Gastroesophageal sphincter (tissue), 4 donors: ENCODE measurements around the gene WDR49. TPM values are rescaled to one million over a fixed set of nuclear protein-coding genes. Genes with fewer than 3 reads are reported as not detected.

Experiments
- ATAC-seq: fragments of 150-250 bp; one replicate; pipeline ENCODE4 v1.9.1; 2016; ENCODE audit warnings: mild to moderate bottlenecking, moderate library complexity
- H3K27ac ChIP-seq, 4 donors: fragments of 200-600 bp; sonication (generic) in 3 of 4; 1 replicate in 3 of 4; 2 replicates in 1 of 4; pipeline ENCODE4 v1.5.1; 2016 to 2019
- H3K27me3 ChIP-seq: fragments of 200-600 bp; sonication (generic); one replicate; pipeline ENCODE4 v1.5.1; 2019
- H3K36me3 ChIP-seq, 2 donors: fragments of 200-600 bp; sonication (generic); one replicate each; pipeline ENCODE4 v1.5.1; 2019; ENCODE audit warnings: control low read depth in 1 of 2
- H3K4me1 ChIP-seq, 3 donors: fragments of 200-600 bp; sonication (generic); 1 replicate in 2 of 3; 2 replicates in 1 of 3; pipeline ENCODE4 v1.5.1; 2016 to 2019; ENCODE audit warnings: control low read depth in 2 of 3
- H3K4me3 ChIP-seq, 2 donors: fragments of 200-600 bp; sonication (generic); one replicate each; pipeline ENCODE4 v1.5.1; 2019; ENCODE audit warnings: mild to moderate bottlenecking in 1 of 2, moderate library complexity in 1 of 2
- H3K9me3 ChIP-seq, 3 donors: fragments of 200-600 bp; sonication (generic); one replicate each; pipeline ENCODE4 v1.5.1; 2017 to 2019; ENCODE audit warnings: control low read depth in 2 of 3
- CTCF ChIP-seq, 4 experiments: fragments of 200-600 bp in 2 of 4; fragments of 450-650 bp in 2 of 4; sonication (generic) in 1 of 4; IDR thresholded peaks; one replicate each; pipeline ENCODE4 v1.5.1; 2017 to 2019; ENCODE audit warnings: antibody characterized with exemption in 4 of 4, mild to moderate bottlenecking in 2 of 4, moderate library complexity in 2 of 4
- EP300 ChIP-seq: sonication (generic); formaldehyde crosslinking; IDR thresholded peaks from one replicate; pipeline ENCODE4 v1.6.1; 2017; ENCODE audit warnings: antibody characterized with exemption, mild to moderate bottlenecking
- POLR2A ChIP-seq, 2 donors: fragments of 450-650 bp; IDR thresholded peaks; one replicate each; pipeline ENCODE4 v1.6.1; 2017; ENCODE audit warnings: antibody characterized with exemption in 2 of 2, mild to moderate bottlenecking in 2 of 2, moderate library complexity in 1 of 2
- POLR2AphosphoS5 ChIP-seq: sonication (generic); formaldehyde crosslinking; IDR thresholded peaks from one replicate; pipeline ENCODE4 v1.6.1; 2017; ENCODE audit warnings: antibody characterized with exemption
- WGBS, 2 donors: methylation state at CpG; one replicate each; pipeline ENCODE4 v1.1.5; 2018; ENCODE audit warnings: low coverage in 1 of 2; 5-methylcytosine and 5-hydroxymethylcytosine counted together
- total RNA-seq, 4 donors: library from RNA; depleted of rRNA; stranded (reverse); fragments of >200 nt; gene quantifications; one replicate each; pipeline ENCODE4 v1.1.0, GENCODE V29; 2016

Gene WDR49
- total RNA-seq, 4 donors from 2014 or later, result 1.6 to 8.7 (median 4.9) TPM

GRCh38 chr3:167491621-167492020 is 162.1 kb downstream of the WDR49 start:
- ATAC-seq, result no peak
- TF ChIP-seq CTCF (IDR thresholded peaks at IDR 0.05) (no peak), POLR2AphosphoS5 (no peak), EP300 (no peak), POLR2A (IDR thresholded peaks at IDR 0.05) (no peak)

GRCh38 chr3:167489571-167489970 is 164.2 kb downstream of the WDR49 start:
- H3K4me1 ChIP-seq, result peaks cover 0 to 2% (median 0%) of the 10 kb centered on the region in 3 donors
- no peak for ATAC-seq
- H3K9me3 ChIP-seq, result no peaks in the 10 kb centered on the region
- no peaks in the 10 kb centered on the region for H3K27me3 ChIP-seq
- TF ChIP-seq POLR2A (IDR thresholded peaks at IDR 0.05), result no peak
- no peak for TF ChIP-seq EP300
- WGBS, 2 donors, result 75% methylated on average over 1 of the region's 1 CpG
- H3K27ac ChIP-seq, result no peak overlapping the region
- H3K36me3 ChIP-seq, result no peaks in the 10 kb centered on the region
- H3K4me3 ChIP-seq, result no peak overlapping the region

More at GRCh38 chr3:167491621-167492020, 162.1 kb downstream of the WDR49 start:
- H3K27me3 ChIP-seq, result no peaks in the 10 kb centered on the region
- H3K4me3 ChIP-seq, result no peak overlapping the region
- no peaks in the 10 kb centered on the region for H3K36me3 ChIP-seq
- H3K9me3 ChIP-seq, result no peaks in the 10 kb centered on the region
- peaks cover 0 to 4% (median 0%) of the 10 kb centered on the region in 3 donors for H3K4me1 ChIP-seq
- H3K27ac ChIP-seq, result no peak overlapping the region

GRCh38 chr3:167487556-167487955 is 166.2 kb downstream of the WDR49 start:
- Histone ChIP-seq H3K27ac (no peak overlapping the region), H3K4me1 (no peaks in the 10 kb centered on the region), H3K9me3 (no peaks in the 10 kb centered on the region), H3K4me3 (no peak overlapping the region), H3K36me3 (no peaks in the 10 kb centered on the region), H3K27me3 (no peaks in the 10 kb centered on the region)
- 30 to 48% methylated on average over 3 of the region's 3 CpGs for WGBS, 2 donors
- no peak for TF ChIP-seq EP300
- TF ChIP-seq POLR2A (IDR thresholded peaks at IDR 0.05), result no peak
- no peak for TF ChIP-seq POLR2AphosphoS5
- TF ChIP-seq CTCF (IDR thresholded peaks at IDR 0.05), result no peak
- no peak for ATAC-seq

- H3K27ac ChIP-seq, result no peak overlapping the region
- H3K4me3 ChIP-seq, result no peak overlapping the region
- no peak for ATAC-seq
- 59 to 63% methylated on average over 2 of the region's 2 CpGs for WGBS, 2 donors
- no peaks in the 10 kb centered on the region for H3K27me3 ChIP-seq
- H3K36me3 ChIP-seq, result no peaks in the 10 kb centered on the region
- H3K9me3 ChIP-seq, result no peaks in the 10 kb centered on the region
- TF ChIP-seq CTCF (IDR thresholded peaks at IDR 0.05) (no peak), POLR2AphosphoS5 (no peak), EP300 (no peak), POLR2A (IDR thresholded peaks at IDR 0.05) (no peak)
- H3K4me1 ChIP-seq, result no peaks in the 10 kb centered on the region
These were observed 169.2 kb downstream of the WDR49 start for GRCh38 chr3:167484551-167484950.

- WGBS, 2 donors, result 79 to 100% methylated on average over 1 to 2 of the region's 2 CpGs
- no peaks in the 10 kb centered on the region for H3K4me1 ChIP-seq
- no peaks in the 10 kb centered on the region for H3K36me3 ChIP-seq
- no peak for ATAC-seq
- H3K27ac ChIP-seq, result no peak overlapping the region
- TF ChIP-seq EP300 (no peak), POLR2AphosphoS5 (no peak), POLR2A (IDR thresholded peaks at IDR 0.05) (no peak), CTCF (IDR thresholded peaks at IDR 0.05) (no peak)
- H3K27me3 ChIP-seq, result no peaks in the 10 kb centered on the region
- no peaks in the 10 kb centered on the region for H3K9me3 ChIP-seq
- no peak overlapping the region for H3K4me3 ChIP-seq
These were observed 169.8 kb downstream of the WDR49 start for GRCh38 chr3:167483708-167484475.
